ENCODE measurements around the gene RELA.

Gene RELA

DNA sequence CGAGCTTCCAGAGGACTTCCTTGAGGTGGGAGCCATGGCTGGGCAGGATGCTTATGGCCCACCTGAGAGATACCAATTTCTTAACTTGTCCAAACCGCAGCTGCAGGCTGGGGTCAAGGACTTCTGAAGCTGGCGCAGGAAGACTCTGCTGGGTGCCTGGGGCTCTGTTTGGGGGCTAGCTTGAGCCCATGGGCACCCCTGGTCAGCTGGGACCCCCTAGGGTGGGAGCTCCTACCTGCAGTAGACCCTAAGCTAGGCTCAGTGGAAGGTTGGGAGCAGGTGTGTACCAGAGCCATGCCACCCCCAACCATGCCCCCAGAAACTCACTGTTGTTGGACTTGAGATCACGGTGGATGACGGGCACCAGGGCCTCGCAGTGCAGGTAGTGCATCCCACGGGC lies 50.0 kb downstream of the RELA start:
- Histone ChIP-seq H3K23ac (ENCODE audit: low read length) (no peak overlapping the region), H3K4ac (ENCODE audit: low read depth, low read length) (no peak overlapping the region), H3K36me3 (ENCODE audit: control insufficient read depth, insufficient read depth, low read length) (no peaks in the 10 kb centered on the region), H4K8ac (ENCODE audit: low read depth, low read length) (no peak overlapping the region), H3K79me2 (ENCODE audit: control insufficient read depth, insufficient read depth, low read length) (peaks cover 21% of the 10 kb centered on the region), H2BK5ac (ENCODE audit: low read length) (no peak overlapping the region), H3K27me3 (ENCODE audit: insufficient read depth, low read length, poor library complexity) (no peaks in the 10 kb centered on the region), H3K4me3 (ENCODE audit: low read length) (no peak overlapping the region), H3K56ac (ENCODE audit: low read length) (peak overlapping the region; percentile 59), H3K18ac (ENCODE audit: low read length) (no peak overlapping the region), H2BK15ac (replicated peaks; ENCODE audit: low read depth) (no peak overlapping the region), H3K4me1 (ENCODE audit: control insufficient read depth, low read depth, low read length) (peaks cover 11% of the 10 kb centered on the region), H4K5ac (ENCODE audit: low read length) (no peak overlapping the region), H3K79me1 (ENCODE audit: low read length) (peaks cover 31% of the 10 kb centered on the region), H3K27ac (ENCODE audit: low read depth, low read length) (no peak overlapping the region), H3K4me2 (ENCODE audit: low read length) (no peak overlapping the region), H2AK5ac (ENCODE audit: low read length) (no peak overlapping the region), H2BK120ac (ENCODE audit: low read depth, low read length) (no peak overlapping the region), H3K9ac (ENCODE audit: low read length) (peak overlapping the region; percentile 41)
- WGBS (ENCODE audit: extremely low coverage, insufficient coverage, low lambda C conversion rate) = no CpG with 5 or more reads among the region's 7 CpGs
- no peak for DNase-seq

DNA sequence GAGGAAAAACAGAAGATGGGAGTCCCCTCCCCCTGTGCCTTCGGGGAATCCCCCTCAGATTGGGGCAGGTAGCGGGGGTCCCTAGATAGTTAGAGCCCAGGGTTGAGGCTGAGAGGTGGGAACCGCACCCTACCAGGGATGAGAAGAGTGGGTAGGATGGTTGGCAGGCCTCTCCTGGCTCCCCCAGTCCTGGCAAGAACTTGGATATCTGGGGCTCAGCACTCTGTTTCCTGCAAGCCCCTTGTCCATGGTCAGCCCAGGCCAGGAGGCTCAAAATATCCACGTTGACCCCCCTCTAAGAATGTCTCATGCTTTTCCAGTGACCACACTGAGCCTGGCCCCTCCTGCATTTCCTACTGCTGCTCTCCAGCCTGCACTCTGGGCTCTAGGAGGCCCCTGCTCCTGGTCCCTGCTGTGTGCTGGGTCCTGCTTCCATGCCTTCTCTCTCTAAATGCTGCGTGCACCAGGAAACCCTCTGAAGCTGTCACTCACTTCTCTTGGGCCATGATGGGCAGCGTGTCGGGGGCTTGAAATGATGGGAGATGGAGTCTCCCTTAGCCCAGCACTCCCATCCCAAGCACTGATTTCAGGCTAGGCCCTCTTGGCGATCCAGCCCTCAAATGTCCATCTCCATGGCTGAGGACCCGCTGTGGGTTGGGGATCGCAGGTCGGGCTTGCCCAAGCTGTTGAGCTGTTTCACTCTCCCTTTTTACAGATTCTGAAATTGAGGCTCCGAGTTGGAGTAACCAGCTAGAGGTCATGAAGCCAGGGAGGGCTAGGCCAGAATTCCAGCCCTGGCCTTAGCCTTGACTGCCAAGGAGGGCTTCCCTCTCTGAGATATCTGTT lies 50.7 kb downstream of the RELA start:
- H3K79me1 ChIP-seq (ENCODE audit: low read length) = peaks cover 25% of the 10 kb centered on the region
- H2AK5ac ChIP-seq (ENCODE audit: low read length) = no peak overlapping the region
- peaks cover 14% of the 10 kb centered on the region for H3K79me2 ChIP-seq (ENCODE audit: control insufficient read depth, insufficient read depth, low read length)
- H3K4ac ChIP-seq (ENCODE audit: low read depth, low read length) = no peak overlapping the region
- H3K56ac ChIP-seq (ENCODE audit: low read length) = peak overlapping the region; percentile 70
- no peak overlapping the region for H4K8ac ChIP-seq (ENCODE audit: low read depth, low read length)
- no peak overlapping the region for H3K4me2 ChIP-seq (ENCODE audit: low read length)
- H2BK120ac ChIP-seq (ENCODE audit: low read depth, low read length) = no peak overlapping the region
- H3K23ac ChIP-seq (ENCODE audit: low read length) = no peak overlapping the region
- no peak overlapping the region for H4K5ac ChIP-seq (ENCODE audit: low read length)
- no peaks in the 10 kb centered on the region for H3K36me3 ChIP-seq (ENCODE audit: control insufficient read depth, insufficient read depth, low read length)
- H3K27me3 ChIP-seq (ENCODE audit: insufficient read depth, low read length, poor library complexity) = no peaks in the 10 kb centered on the region
- DNase-seq = peak; percentile 36
- no CpG with 5 or more reads among the region's 12 CpGs for WGBS (ENCODE audit: extremely low coverage, insufficient coverage, low lambda C conversion rate)
- no peak overlapping the region for H2BK15ac ChIP-seq (replicated peaks; ENCODE audit: low read depth)
- H3K9ac ChIP-seq (ENCODE audit: low read length) = peak overlapping the region; percentile 41
- H3K18ac ChIP-seq (ENCODE audit: low read length) = no peak overlapping the region
- H3K4me3 ChIP-seq (ENCODE audit: low read length) = no peak overlapping the region
- no peak overlapping the region for H3K27ac ChIP-seq (ENCODE audit: low read depth, low read length)
- H2BK5ac ChIP-seq (ENCODE audit: low read length) = no peak overlapping the region
- peaks cover 11% of the 10 kb centered on the region for H3K4me1 ChIP-seq (ENCODE audit: control insufficient read depth, low read depth, low read length)

DNA sequence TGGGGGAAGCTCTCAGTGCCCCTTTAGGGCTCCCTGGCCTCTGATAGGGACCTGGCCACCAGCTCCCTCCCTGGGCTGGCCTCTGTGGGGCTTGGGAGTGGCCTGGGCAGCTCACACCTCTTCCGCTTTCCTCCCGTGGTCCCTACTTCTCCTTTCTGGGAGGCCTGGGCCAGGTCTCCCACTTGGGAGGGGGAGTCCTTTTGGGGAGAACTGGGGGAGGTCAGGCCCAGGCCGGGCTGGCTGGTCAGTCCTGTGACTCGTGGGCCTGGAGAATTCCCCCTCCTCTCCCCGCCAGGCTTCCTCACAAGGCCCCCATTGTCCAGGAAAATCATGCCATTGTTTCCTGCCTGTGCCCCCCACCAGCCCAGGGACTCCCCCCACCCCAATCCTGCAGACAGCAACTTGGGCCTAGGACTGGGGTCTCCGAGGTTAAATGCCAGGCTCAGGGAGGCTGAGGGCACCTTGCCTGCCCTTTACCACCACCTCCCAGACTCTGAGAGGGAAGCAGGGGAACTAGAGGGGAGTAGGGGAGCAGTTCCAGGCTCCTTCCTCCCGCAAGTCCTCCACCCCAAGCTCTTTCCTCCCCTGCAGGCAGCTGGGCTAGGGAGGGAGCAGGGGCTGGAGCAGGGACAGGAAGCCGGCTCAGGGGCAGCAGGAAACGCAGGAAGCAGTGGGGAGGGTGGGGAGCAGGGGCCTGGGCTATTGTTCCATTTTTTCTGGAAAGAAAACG lies 51.5 kb downstream of the RELA start:
- Histone ChIP-seq H3K56ac (ENCODE audit: low read length) (peak overlapping the region; percentile 70), H2AK5ac (ENCODE audit: low read length) (no peak overlapping the region), H3K4ac (ENCODE audit: low read depth, low read length) (no peak overlapping the region), H2BK120ac (ENCODE audit: low read depth, low read length) (no peak overlapping the region), H3K4me1 (ENCODE audit: control insufficient read depth, low read depth, low read length) (peaks cover 9% of the 10 kb centered on the region), H3K9ac (ENCODE audit: low read length) (peak overlapping the region; percentile 41), H2BK15ac (replicated peaks; ENCODE audit: low read depth) (no peak overlapping the region), H3K79me2 (ENCODE audit: control insufficient read depth, insufficient read depth, low read length) (peaks cover 7% of the 10 kb centered on the region), H3K27ac (ENCODE audit: low read depth, low read length) (no peak overlapping the region), H3K18ac (ENCODE audit: low read length) (no peak overlapping the region), H2BK5ac (ENCODE audit: low read length) (no peak overlapping the region), H3K4me2 (ENCODE audit: low read length) (no peak overlapping the region), H4K8ac (ENCODE audit: low read depth, low read length) (no peak overlapping the region), H3K23ac (ENCODE audit: low read length) (no peak overlapping the region), H4K5ac (ENCODE audit: low read length) (no peak overlapping the region), H3K36me3 (ENCODE audit: control insufficient read depth, insufficient read depth, low read length) (no peaks in the 10 kb centered on the region), H3K27me3 (ENCODE audit: insufficient read depth, low read length, poor library complexity) (no peaks in the 10 kb centered on the region), H3K79me1 (ENCODE audit: low read length) (peaks cover 17% of the 10 kb centered on the region), H3K4me3 (ENCODE audit: low read length) (no peak overlapping the region)
- peak; percentile 55 for DNase-seq
- no CpG with 5 or more reads among the region's 10 CpGs for WGBS (ENCODE audit: extremely low coverage, insufficient coverage, low lambda C conversion rate)

DNA sequence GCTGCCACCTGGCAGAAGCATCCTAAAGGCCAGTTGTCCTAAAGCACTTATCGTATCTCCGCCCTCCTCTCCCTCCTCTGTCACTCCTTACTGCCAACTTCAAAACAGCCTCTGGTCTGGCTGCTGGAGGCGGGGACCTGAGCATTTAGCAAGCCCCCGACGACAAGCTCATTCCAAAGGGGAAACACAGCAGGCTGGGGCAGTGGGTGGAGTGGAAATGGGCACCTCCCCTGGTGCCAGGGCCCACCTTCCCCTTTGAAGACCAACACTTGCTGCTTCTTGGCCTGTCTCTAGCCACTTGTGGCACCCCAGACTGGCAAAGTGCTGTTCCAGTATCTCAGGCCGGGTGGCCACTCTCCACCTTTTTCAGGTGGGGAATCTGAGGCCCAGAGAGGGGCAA lies 52.3 kb downstream of the RELA start:
- Histone ChIP-seq H2BK120ac (ENCODE audit: low read depth, low read length) (no peak overlapping the region), H3K23ac (ENCODE audit: low read length) (no peak overlapping the region), H3K4me3 (ENCODE audit: low read length) (no peak overlapping the region), H3K9ac (ENCODE audit: low read length) (no peak overlapping the region), H2AK5ac (ENCODE audit: low read length) (no peak overlapping the region), H3K36me3 (ENCODE audit: control insufficient read depth, insufficient read depth, low read length) (no peaks in the 10 kb centered on the region), H3K4me1 (ENCODE audit: control insufficient read depth, low read depth, low read length) (peaks cover 9% of the 10 kb centered on the region), H4K8ac (ENCODE audit: low read depth, low read length) (no peak overlapping the region), H3K18ac (ENCODE audit: low read length) (no peak overlapping the region), H3K27ac (ENCODE audit: low read depth, low read length) (no peak overlapping the region), H3K4ac (ENCODE audit: low read depth, low read length) (no peak overlapping the region), H3K79me2 (ENCODE audit: control insufficient read depth, insufficient read depth, low read length) (peaks cover 6% of the 10 kb centered on the region), H3K4me2 (ENCODE audit: low read length) (no peak overlapping the region), H3K79me1 (ENCODE audit: low read length) (peaks cover 16% of the 10 kb centered on the region), H4K5ac (ENCODE audit: low read length) (no peak overlapping the region), H3K56ac (ENCODE audit: low read length) (no peak overlapping the region), H3K27me3 (ENCODE audit: insufficient read depth, low read length, poor library complexity) (no peaks in the 10 kb centered on the region), H2BK15ac (replicated peaks; ENCODE audit: low read depth) (no peak overlapping the region), H2BK5ac (ENCODE audit: low read length) (no peak overlapping the region)
- no CpG with 5 or more reads among the region's 6 CpGs for WGBS (ENCODE audit: extremely low coverage, insufficient coverage, low lambda C conversion rate)
- DNase-seq = no peak

DNA sequence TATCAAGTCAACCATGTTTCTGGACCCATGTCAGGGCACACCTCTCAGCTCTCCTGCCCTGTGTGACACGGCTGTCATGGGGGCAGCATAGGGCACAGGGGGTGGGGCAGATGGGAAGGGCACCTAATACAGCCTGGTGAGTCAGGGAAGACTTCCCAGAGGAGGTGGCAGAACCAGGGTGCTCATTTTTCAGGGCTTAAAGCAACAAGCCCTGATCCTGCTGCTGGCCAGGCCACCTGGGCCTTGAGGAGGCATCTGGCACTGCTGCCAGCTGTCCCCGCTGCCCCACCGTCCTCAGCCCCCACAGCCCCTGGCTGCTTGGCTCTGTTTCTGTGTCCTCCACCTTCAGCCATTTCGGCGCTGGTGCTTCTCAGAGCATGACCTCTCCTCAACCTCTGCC lies 53.1 kb downstream of the RELA start:
- no peaks in the 10 kb centered on the region for H3K36me3 ChIP-seq (ENCODE audit: control insufficient read depth, insufficient read depth, low read length)
- DNase-seq = no peak
- H2BK15ac ChIP-seq (replicated peaks; ENCODE audit: low read depth) = no peak overlapping the region
- no peaks in the 10 kb centered on the region for H3K27me3 ChIP-seq (ENCODE audit: insufficient read depth, low read length, poor library complexity)
- H3K4me1 ChIP-seq (ENCODE audit: control insufficient read depth, low read depth, low read length) = peaks cover 9% of the 10 kb centered on the region
- no CpG with 5 or more reads among the region's 5 CpGs for WGBS (ENCODE audit: extremely low coverage, insufficient coverage, low lambda C conversion rate)
- no peak overlapping the region for H3K18ac ChIP-seq (ENCODE audit: low read length)
- no peak overlapping the region for H2BK5ac ChIP-seq (ENCODE audit: low read length)
- H3K79me1 ChIP-seq (ENCODE audit: low read length) = peaks cover 16% of the 10 kb centered on the region
- H3K4me2 ChIP-seq (ENCODE audit: low read length) = no peak overlapping the region
- H3K9ac ChIP-seq (ENCODE audit: low read length) = no peak overlapping the region
- no peak overlapping the region for H2AK5ac ChIP-seq (ENCODE audit: low read length)
- H4K5ac ChIP-seq (ENCODE audit: low read length) = no peak overlapping the region
- H4K8ac ChIP-seq (ENCODE audit: low read depth, low read length) = no peak overlapping the region
- H3K56ac ChIP-seq (ENCODE audit: low read length) = no peak overlapping the region
- no peak overlapping the region for H3K4me3 ChIP-seq (ENCODE audit: low read length)
- H3K27ac ChIP-seq (ENCODE audit: low read depth, low read length) = no peak overlapping the region
- peaks cover 6% of the 10 kb centered on the region for H3K79me2 ChIP-seq (ENCODE audit: control insufficient read depth, insufficient read depth, low read length)
- H2BK120ac ChIP-seq (ENCODE audit: low read depth, low read length) = no peak overlapping the region
- no peak overlapping the region for H3K4ac ChIP-seq (ENCODE audit: low read depth, low read length)
- H3K23ac ChIP-seq (ENCODE audit: low read length) = no peak overlapping the region
